Embryonic facial prominence (tissue), 1 donor: ENCODE results near the gene NSD2.
A peak's percentile ranks its signal among the peaks of the same experiment; 100 is the strongest.
"Not testable (repeated sequence)": the region's sequence is repeated elsewhere in the genome, so short reads cannot be mapped to it uniquely, and the experiment has no call there.

ENCODE experiments used
- DNase-seq: peaks from one replicate; pipeline ENCODE4 v3.0.0-alpha.2; 2016; ENCODE audit errors: extremely low spot score

Gene NSD2

DNA sequence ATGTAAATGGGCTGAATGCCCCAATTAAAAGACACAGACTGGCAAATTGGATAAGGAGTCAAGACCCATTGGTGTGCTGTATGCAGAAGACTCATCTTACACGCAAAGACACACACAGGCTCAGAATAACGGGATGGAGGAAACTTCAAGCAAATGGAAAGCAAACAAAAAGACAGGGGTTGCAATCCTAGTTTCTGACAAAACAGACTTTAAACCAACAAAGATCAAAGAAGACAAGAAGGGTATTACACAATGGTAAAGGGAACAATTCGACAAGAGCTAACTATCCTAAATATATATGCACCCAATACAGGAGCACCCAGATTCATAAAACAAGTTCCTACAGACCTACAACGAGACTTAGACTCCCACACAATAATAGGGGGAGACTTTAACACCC is 128.1 kb downstream of the NSD2 start:
- DNase-seq, result not testable (repeated sequence)

DNA sequence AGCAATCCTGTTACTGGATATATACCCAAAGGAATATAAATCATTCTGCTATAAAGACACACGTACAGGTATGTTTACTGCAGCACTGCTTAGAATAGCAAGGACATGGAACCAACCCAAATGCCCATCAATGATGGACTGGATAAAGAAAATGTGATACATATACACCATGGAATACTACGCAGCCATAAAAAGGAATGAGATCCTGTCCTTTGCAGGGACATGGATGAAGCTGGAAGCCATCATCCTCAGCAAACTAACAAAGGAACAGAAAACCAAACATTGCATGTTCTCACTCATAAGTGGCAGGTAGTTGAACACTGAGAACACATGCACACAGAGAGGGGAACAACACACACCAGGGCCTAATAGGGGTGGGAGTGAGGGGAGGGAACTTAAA is 132.2 kb downstream of the NSD2 start:
- not testable (repeated sequence) for DNase-seq

DNA sequence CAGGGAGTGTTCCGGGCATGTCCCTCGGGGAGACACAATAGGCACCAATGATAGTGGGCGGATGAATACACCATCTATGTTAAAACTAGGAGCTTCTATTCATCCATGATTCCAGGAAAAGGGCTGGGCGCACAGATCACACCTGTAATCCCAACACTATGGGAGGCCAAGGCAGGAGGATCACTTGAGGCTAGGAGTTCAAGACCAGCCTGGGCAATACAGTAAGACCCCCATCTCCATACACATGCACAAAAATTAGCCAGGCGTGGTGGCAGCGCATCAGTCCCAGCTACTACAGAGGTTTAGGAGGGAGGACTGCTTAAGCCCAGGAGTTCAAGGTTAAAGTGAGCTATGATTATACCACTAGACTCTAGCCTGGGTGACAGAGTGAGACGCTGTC is 135.2 kb downstream of the NSD2 start:
- no peak for DNase-seq

DNA sequence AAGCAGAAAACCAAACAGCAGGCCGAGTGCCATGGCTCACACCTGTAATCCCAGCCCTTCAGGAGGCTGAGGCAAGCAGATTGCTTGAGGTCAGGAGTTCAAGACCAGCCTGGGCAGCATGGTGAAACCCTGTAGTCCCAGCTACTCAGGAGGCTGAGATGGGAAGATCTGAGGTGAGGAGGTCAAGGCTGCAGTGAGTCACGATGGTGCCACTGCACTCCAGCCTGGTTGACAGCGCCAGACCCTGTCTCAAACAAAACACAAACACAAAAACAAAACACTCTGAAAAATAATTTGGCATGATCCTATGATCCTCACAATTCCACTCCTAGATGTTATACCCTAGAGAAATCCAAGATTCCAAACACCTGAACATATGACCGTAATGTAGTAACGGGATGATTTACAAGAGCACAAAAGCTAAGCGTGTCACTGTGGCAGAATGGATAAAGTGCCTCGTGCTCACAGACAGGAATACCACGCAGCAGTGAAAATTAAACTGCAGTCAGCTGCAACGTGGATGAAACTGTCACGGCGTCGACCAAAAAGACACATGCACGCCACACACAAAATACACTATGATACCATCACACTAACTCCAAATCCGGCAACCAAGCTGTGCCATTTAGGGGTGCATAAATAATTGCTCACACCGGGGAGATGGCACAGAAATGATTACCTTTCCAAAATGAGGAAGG is 135.9 kb downstream of the NSD2 start:
- DNase-seq, result no peak

DNA sequence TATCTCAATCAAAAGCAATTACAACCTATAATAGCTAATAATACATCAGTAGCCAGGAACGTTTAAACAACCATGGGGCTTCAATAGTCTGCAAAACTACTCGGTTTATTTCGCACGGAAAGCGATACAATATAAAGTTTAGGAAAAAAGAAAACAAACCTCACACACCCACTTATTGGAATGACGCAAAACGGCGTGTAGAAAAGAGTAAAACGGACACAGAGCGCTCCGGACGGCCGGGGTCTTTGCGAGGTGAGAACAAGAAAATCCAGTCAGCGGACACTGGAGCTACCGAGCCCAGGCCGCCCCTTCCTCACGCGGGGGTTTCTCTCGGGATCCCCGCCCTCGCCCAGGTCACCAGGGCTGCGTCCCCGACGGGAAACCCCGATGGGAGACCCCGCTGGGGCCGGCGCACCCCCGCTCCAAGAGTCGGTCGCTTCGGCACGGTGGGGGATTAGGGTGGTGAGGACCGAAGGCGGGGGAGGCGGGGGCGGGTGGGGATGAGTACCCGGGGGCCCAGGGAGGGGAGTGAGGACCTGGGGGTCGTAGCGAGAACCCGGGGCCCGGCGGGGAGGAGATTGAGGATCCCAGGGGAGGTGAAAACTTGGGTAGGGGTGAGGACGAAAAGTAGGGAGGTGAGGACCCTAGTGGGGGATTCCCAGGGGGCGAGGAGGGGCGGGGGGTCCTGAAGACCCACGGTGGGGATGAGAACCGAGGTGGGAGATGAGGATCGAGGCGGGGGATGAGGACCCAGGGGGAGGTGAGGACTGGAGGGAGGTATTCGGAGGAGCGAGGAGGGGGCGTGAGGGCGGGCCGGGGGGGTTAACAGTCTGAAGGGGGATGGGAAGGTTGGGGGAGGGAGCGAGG is 136.8 kb downstream of the NSD2 start:
- DNase-seq, result no peak

DNA sequence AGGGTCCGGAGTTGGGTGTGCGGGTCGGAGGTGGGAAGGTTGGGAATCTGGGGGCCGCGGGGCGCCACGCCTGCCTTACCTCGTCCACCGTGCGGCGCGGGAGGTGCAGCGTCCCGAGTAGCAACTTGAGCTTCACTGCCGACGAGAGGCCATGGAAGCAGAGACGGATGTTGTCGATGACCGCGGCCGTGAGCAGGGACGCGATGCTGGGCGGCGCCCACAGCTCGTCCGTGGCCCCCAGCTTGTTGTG is 137.4 kb downstream of the NSD2 start:
- DNase-seq, result no peak

DNA sequence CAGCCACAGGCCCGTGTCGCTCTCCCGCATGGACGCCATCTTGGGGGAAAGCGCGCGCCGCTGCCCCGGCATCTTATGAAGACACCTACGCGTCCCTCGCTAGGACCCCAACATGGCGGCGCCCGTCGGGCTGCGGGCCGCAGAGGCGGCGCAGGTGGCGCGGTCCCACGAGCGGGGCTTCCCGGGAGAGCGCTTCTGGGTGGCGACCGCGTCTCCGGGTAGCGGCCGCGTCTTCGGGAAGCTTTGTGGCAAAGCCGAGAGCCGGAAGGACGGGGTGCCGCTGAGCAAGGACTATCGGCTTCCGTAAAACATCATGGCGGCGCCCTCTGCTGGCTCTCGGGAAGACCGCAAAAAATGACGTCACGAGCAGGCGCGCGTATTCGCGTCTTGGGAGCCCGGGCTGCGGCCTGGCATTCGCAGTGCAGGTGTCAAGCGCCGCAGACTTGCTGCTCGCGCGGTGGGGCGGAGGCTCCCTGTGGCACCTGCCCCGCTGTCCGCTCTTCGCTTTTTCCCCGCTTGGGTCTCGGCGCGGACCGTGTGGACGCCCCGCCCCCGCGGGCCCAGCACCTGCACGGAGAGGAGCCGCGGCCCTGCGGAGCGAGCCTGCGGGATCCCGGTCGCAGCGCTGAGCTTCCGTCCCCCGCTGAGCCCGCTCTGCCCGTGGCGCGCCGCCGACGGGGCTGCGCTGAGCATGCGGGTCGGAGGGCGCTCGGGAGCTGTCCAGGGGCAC is 137.9 kb downstream of the NSD2 start, which contains the start of gene NELFA:
TSS of gene NELFA (minus strand) at position 54 of the 730 bp plus-strand sequence. CDS start at position 39, 15 bp downstream.
- DNase-seq, result peak; percentile 85

DNA sequence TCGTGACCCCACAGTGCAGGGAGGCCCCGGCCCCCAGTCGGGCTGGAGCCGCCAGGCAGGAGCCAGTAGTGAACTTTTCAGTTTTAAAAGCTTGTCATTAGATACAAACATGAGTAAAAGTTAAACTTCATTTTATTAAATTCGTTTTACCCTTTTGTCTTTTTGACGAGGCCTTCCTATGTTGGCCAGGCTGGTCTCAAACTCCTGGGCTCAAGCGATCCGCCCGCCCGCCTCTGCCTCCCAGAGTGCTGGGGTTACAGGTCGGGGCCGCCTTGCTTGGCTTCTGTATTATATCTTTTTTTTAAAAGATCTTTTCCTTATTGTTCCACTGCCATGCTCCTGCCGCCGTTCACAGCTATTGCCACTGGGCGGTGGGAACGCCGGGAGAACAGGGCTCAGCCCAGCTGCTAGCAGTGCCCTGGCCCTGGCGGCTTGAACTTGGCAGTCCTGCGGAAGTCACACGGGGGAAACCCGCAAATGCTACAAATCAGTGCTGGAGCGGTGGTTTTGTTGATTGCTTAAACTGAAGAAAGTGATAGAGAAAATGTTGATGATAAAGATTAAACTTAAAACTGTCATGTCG is 138.5 kb downstream of the NSD2 start:
- DNase-seq, result no peak

DNA sequence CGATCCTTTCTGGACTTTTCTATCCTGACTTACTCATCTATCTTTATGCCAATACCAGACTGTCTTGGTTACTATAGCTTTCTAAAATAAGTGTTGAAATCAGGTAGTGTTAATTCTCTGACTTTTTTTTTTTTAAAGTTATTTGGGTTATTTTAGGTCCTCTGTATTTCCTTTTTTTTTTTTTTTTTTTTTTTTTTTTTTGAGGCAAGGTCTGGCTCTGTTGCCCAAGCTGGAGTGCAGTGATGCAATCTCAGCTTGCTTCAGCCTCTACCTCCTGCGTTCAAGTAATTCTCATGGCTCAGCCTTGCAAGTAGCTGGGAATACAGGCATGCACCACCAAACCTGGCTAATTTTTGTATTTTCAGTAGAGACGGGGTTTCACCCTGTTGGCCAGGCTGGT is 140.4 kb downstream of the NSD2 start:
- DNase-seq, result no peak

DNA sequence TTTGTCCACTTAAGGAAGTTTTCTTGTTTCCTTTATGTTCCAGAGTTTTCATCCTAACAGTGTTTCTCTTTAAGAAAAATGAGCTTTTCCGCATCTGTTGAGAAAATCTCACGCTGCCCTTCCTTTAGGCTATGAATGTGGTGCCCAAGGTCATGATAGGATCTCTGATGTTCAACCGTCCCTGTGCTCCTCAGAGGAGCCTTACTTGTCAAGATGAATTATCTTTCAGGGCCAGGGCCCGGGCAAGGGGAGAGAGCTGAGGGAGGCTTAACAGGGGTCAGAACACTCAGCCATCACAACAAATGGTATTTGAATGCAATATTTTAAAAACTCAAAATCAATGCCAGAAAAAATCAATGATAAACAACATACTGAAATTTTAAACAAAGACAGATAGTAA is 143.8 kb downstream of the NSD2 start:
- no peak for DNase-seq

DNA sequence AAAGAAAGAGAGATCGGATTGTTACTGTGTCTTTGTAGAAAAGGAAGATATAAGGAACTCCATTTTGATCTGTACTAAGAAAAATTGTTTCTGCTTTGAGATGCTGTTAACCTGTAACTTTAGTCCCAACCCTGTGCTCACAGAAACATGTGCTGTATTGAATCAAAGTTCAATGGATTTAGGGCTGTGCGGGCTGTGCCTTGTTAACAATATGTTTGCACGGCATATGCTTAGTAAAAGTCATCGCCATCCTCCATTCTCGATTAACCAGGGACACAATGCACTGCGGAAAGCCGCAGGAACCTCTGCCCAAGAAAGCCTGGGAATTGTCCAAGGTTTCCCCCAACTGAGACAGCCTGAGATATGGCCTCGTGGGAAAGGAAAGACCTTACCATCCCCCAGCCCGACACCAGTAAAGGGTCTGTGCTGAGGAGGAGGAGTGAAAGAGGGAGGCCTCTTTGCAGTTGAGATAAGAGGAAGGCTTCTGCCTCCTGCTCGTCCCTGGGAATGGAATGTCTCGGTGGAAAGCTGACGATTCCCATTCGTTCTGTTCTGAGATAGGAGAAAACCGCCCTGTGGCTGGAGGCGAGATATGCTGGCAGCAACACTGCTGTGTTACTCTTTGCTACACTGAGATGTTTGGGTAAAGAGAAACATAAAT is 150.3 kb downstream of the NSD2 start:
- not testable (repeated sequence) for DNase-seq

DNA sequence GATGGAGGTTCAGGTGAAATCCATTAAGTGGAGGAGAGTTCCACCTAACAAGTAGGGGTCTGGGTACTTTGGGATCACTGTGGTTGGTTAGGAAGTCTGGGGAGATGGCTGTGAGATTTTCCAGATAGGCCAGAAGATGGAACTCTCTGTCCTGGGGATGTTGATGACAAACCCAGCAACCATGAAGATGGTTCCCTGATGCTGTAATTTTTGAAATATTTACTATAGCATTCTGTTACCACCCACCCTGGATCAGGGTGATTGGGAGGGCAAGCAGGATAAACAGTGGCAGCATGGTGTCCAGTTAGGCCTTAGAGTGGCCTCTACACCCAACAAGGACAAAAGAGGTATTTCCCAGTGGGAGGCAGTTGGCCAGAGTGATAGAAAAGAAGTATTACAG is 153.5 kb downstream of the NSD2 start:
- no peak for DNase-seq

DNA sequence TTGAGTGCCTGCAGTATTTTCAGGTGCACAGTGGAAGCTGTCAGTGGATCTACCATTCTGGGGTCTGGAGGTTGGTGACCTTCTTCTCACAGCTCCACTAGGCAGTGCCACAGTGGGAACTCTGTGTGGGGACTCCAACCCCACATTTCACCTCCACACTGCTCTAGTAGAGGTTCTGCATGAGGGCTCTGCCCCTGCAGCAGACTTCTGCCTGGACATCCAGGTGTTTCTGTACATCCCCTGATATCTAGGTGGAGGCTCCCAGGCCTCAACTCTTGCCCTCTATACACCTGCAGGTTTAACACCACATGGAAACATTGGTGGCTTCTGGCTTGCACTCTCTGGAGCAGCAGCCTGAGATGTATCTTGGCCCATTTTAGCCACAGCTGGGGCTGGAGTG is 154.6 kb downstream of the NSD2 start:
- DNase-seq, result no peak

DNA sequence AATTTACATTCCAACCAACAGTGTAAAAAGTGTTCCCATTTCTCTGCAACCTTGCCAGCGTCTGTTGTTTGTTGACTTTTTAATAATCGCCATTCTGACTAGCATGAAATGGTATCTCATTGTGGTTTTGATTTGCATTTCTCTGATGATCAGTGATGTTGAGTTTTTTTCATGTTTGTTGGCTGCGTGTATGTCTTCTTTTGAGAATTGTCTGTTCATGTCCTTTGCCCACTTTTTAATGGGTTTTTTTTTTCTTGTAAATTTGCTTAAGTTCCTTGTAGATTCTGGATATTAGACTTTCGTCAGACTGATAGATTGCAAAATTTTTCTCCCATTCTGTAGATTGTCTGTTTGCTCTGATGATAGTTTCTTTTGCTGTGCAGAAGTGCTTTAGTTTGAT is 155.9 kb downstream of the NSD2 start:
- DNase-seq, result not testable (repeated sequence)

DNA sequence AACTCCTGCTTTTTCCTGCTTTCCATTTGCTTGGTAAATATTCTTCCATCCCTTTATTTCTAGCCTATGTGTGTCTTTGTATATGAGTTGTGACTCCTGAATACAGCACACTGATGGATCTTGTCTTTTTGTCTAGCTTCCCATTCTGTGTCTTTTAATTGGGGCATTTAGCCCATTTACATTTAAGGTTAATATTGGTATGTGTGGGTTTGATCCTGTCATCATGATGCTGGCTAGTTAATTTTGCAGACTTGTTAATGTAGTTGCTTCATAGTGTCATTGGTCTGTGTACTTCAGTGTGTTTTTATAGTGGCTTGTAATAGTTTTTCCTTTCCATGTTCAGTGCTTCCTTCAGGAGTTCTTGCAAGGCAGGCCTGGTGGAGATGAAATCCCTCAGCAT is 160.0 kb downstream of the NSD2 start:
- not testable (repeated sequence) for DNase-seq
